B cell (primary cell): ENCODE measurements around the gene KLHL6.

Source experiments
- CTCF ChIP-seq: fragments of 200-600 bp; IDR thresholded peaks from one replicate; pipeline ENCODE4 v1.8.0; 2022; ENCODE audit warnings: antibody characterized with exemption, mild to moderate bottlenecking
- EZH2 ChIP-seq: IDR thresholded peaks from 2 replicates; pipeline ENCODE4 v1.6.1; 2012; ENCODE audit warnings: borderline replicate concordance, low read depth, mild to moderate bottlenecking, moderate library complexity, low read length; ENCODE audit not compliant: insufficient read depth, poor library complexity, severe bottlenecking

- TF ChIP-seq CTCF (no peak), EZH2 (no peak)
Observed at GRCh38 chr3:183439515-183439914, 116.0 kb downstream of the KLHL6 start.
